Stimulated activated CD4-positive, alpha-beta T cell treated with anti-CD3 and anti-CD28 coated beads, Interleukin-12 subunit alpha, Interleukin-12 subunit beta, amount 100 ng/mL, for 48 hours (primary cell): ENCODE measurements around the gene GAL3ST3.
"Not testable (repeated sequence)": the region's sequence is repeated elsewhere in the genome, so short reads cannot be mapped to it uniquely, and the experiment has no call there.

Source experiments
- DNase-seq, 3 donors: peaks; one replicate each; pipeline ENCODE4 v3.0.0-alpha.2; 2020; ENCODE audit warnings: low read depth in 2 of 3, low spot score in 1 of 3

Gene GAL3ST3

GRCh38 chr11:66014804-66015453 lies 34.0 kb downstream of the GAL3ST3 start:
- no peak for DNase-seq

- no peak for DNase-seq
These were observed 35.2 kb downstream of the GAL3ST3 start for GRCh38 chr11:66013762-66014100.

- DNase-seq, result no peak
These were observed 35.8 kb downstream of the GAL3ST3 start for GRCh38 chr11:66012946-66013761.

- no peak for DNase-seq
These were observed 36.5 kb downstream of the GAL3ST3 start for GRCh38 chr11:66012371-66012945.

GRCh38 chr11:66011785-66012303 lies 37.1 kb downstream of the GAL3ST3 start, which contains the start of gene CST6:
CST6 (plus strand) TSS chr11:66012008; CDS start chr11:66012045, 37 bp downstream.
- DNase-seq, result no peak

GRCh38 chr11:66011239-66011784 lies 37.6 kb downstream of the GAL3ST3 start:
- no peak for DNase-seq

- DNase-seq, result not testable (repeated sequence)
These were observed 38.9 kb downstream of the GAL3ST3 start for GRCh38 chr11:66010036-66010435.

GRCh38 chr11:66008468-66009101 lies 40.4 kb downstream of the GAL3ST3 start:
- DNase-seq, result no peak

GRCh38 chr11:66008095-66008467 lies 40.9 kb downstream of the GAL3ST3 start:
- DNase-seq, result no peak

- DNase-seq, result no peak
These were observed 41.7 kb downstream of the GAL3ST3 start for GRCh38 chr11:66007201-66007634.

- DNase-seq, result no peak
These were observed 42.1 kb downstream of the GAL3ST3 start for GRCh38 chr11:66006891-66007176.

- no peak for DNase-seq
These were observed 42.6 kb downstream of the GAL3ST3 start for GRCh38 chr11:66006134-66006890.

GRCh38 chr11:66004186-66004585 lies 44.8 kb downstream of the GAL3ST3 start:
- DNase-seq, result no peak

GRCh38 chr11:66003291-66003690 lies 45.7 kb downstream of the GAL3ST3 start:
- no peak for DNase-seq

GRCh38 chr11:66002648-66003225 lies 46.2 kb downstream of the GAL3ST3 start:
- no peak for DNase-seq

GRCh38 chr11:66001942-66002647 lies 46.9 kb downstream of the GAL3ST3 start, which contains the start of the genes BANF1 and EIF1AD:
BANF1 (plus strand) TSS chr11:66002503; CDS start chr11:66003251, 748 bp downstream.
EIF1AD (minus strand) TSS chr11:66002157; CDS start chr11:66000389, 1,768 bp downstream.
- peak; percentile 88 to 96 (median 94) for DNase-seq

GRCh38 chr11:65997286-65997685 lies 51.7 kb downstream of the GAL3ST3 start:
- no peak for DNase-seq

GRCh38 chr11:65992056-65992455 lies 56.9 kb downstream of the GAL3ST3 start:
- DNase-seq, result no peak
